Suppressor macrophage (primary cell): Measurements from ENCODE around the gene DNAJC1.
A peak's percentile ranks its signal among the peaks of the same experiment; 100 is the strongest.

Experiments used
- DNase-seq, 4 experiments: peaks; one replicate each; pipeline ENCODE4 v3.0.0-alpha.2; 2020 to 2022

Gene DNAJC1

GRCh38 chr10:21757185-21757901 lies 246.2 kb downstream of the DNAJC1 start:
- no peak for DNase-seq

GRCh38 chr10:21756707-21757106 lies 246.8 kb downstream of the DNAJC1 start:
- DNase-seq, result no peak

- no peak for DNase-seq
Observed at GRCh38 chr10:21754410-21755011, 249.0 kb downstream of the DNAJC1 start.

GRCh38 chr10:21753497-21754270 lies 249.8 kb downstream of the DNAJC1 start:
- DNase-seq, result no peak

GRCh38 chr10:21751341-21752310 lies 251.9 kb downstream of the DNAJC1 start:
- no peak for DNase-seq

GRCh38 chr10:21750424-21750823 lies 253.1 kb downstream of the DNAJC1 start:
- no peak for DNase-seq

GRCh38 chr10:21749788-21750187 lies 253.7 kb downstream of the DNAJC1 start:
- DNase-seq, result no peak

- DNase-seq, result no peak
Observed at GRCh38 chr10:21747809-21748208, 255.7 kb downstream of the DNAJC1 start.

GRCh38 chr10:21746118-21746517 lies 257.4 kb downstream of the DNAJC1 start:
- DNase-seq, result no peak

GRCh38 chr10:21744223-21744622 lies 259.3 kb downstream of the DNAJC1 start:
- DNase-seq, result no peak

- no peak for DNase-seq
Observed at GRCh38 chr10:21742740-21743412, 260.7 kb downstream of the DNAJC1 start.

- DNase-seq, result no peak
Observed at GRCh38 chr10:21740989-21741388, 262.5 kb downstream of the DNAJC1 start.

GRCh38 chr10:21737106-21737505 lies 266.4 kb downstream of the DNAJC1 start:
- no peak for DNase-seq

GRCh38 chr10:21733710-21734109 lies 269.8 kb downstream of the DNAJC1 start:
- DNase-seq, result no peak

- peak; percentile 47 to 66 (median 54) for DNase-seq
Observed at GRCh38 chr10:21732067-21732772, 271.3 kb downstream of the DNAJC1 start.

GRCh38 chr10:21728618-21729017 lies 274.9 kb downstream of the DNAJC1 start:
- peak in 1 of 4 experiments; percentile 12 for DNase-seq

GRCh38 chr10:21727452-21728168 lies 275.9 kb downstream of the DNAJC1 start:
- DNase-seq, result no peak

GRCh38 chr10:21726601-21727225 lies 276.8 kb downstream of the DNAJC1 start:
- no peak for DNase-seq

GRCh38 chr10:21724687-21725367 lies 278.7 kb downstream of the DNAJC1 start:
- peak; percentile 83 to 93 (median 87) for DNase-seq
